GM18868 (cell line): ENCODE results near the gene MPRIP.

Experiments
- ATAC-seq: cut with Tn5 transposase; IDR thresholded peaks from one replicate; pipeline ENCODE4 v1.9.1; 2021; ENCODE audit warnings: mild to moderate bottlenecking, moderate library complexity; ENCODE audit not compliant: unreplicated experiment

MPRIP gene

DNA sequence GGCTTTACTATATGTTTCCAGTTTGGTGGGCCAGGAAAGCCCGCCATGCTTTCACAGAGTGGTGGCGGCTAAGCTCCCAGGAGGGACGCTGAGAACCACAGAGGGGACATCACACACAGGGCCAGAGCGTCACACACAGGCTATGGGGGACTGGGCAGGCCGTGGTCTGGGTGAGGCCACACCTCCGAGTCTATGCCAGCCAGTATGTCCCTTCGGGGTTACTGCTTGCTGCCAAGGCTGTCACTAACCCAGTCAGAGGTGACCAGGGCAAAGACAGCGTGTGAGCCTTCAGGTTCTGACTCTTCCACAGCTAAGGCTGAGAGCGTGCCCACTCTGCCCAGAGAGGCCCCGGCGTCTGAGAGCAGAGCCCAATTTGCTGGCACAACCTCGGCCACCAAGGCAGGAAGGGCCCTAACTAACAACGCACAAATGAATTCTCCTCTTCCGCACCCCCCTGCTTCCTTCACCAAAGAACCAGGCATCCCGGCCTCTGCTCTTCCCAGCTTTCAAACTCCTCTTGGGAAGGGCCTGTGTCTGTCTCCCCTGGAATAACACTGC lies 161.0 kb downstream of the MPRIP start:
- no peak for ATAC-seq

DNA sequence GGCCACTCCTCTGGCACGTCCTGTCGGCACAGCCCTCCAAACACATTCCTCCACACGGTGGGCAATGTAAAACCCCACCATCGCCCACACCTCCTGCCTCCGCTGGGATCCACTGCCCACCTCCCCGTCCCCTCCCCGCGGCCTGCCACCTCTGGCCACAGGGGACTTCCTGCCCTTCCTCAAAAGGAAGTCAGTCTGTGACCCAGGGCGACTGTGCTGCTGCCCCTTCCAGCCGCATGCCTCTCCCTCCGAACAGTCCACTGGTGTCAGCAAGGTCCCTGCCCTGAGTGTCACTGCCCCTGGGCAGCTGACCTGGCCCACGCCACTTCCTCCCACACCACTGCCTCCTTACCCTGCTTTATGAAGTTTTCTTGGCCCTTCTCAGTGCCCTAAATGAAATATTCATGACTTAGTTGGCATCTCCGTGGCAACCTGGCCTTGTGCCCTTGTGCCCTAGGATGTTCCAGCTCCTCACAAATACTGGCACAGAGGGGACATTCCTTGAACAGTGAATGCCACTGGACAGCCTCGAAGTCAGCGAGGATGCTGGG lies 161.9 kb downstream of the MPRIP start:
- ATAC-seq: no peak

DNA sequence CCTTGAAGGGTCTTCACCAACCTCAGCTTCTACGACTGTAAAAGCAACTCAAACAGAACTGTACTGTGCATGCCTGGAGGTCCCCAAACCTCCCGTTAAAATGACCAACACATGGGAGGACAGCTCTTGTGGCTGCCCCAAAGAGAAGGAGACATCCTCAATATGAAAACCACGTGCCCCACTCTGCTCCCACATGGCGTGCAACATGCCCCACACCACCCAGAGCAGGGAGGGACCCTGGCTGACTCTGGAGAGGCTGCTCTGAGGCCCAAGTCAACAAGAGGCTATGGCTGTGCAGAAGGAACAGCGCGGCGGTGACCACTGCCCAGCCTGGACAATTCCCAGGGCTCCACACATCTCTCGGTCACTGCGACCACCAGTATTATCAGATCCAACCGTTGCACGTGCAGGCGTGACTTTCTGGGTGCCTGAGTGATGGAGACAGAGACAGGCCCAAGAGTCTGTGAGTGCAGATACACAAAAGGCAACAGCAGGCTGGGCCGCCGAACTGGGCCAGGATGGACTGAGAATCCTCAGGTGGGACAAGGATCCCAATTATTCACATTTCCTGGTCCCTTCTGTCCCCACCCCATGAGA lies 162.5 kb downstream of the MPRIP start:
- ATAC-seq: no peak

DNA sequence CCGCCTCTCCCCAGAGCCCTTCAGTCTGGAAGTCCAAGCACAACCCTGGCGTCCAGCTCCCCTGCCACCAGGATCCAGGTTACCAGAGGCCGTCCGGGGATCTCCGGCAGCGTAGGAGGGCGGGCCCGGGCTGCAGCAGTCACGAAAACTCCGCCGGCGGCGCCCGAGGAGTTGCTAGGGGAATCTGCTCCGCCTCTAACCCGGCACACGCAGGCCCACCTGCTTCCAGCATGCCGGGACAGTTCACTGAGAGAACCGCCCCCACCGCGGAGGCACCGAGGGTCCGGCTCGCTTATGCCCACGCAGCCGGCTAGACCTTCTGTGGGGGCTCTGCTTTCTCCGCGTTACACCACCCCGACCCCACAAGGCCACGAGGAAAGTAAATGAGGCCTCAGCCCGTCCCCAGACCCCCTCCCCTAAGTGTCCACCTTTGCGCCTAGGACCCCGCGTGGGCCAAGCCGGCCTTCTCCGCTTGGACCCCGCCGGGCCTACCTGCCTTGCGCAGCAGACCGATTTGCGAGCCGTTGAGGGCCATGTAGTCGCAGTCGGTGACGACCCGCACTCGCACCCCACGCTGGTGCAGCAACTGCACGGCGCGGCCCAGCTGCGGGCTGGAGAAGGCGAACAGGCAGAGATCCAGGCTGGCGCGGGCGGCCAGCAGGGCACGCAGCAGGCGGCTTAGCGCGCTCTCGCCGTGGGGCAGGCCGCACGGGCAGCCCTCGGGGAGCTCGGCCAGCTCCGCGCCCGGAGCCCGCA lies 163.3 kb downstream of the MPRIP start:
- peak; percentile 72 for ATAC-seq

DNA sequence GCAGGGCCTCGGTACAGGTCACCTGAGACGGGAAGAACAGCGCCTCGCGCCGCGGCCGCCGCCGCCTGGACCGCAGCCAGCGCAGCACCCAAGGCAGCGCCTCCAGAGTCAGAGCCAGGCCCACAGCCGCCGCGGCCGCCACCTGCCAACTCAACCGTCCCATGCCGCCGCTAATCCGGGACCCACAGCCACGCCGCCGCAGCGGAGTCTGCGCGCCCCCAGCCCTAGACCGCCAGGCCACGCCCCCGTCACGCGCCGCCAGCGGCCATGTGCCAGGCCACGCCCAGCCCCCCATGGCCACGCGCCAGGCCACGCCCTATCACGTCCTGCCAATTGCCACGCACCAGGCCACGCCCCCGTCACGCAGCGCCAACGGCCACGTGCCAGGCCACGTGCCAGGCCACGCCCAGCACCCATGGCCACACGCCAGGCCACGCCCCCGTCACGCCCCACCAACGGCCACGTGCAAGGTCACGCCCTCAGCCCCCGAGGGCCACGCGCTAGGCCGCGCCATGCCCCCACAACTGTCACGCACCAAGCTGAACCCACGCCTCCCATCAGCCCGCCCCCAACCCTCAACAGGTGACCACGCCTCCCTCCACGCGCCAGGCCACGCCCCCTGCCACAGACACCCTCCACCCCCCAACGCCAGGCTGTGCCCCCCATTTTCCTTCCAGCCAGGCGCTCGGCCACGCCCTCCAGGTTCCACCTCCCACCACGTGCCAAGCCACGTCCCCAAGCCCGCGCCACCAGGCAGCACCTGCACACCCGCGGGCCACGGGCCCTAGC lies 164.1 kb downstream of the MPRIP start, which contains the start of gene PLD6:
Gene PLD6 (minus strand): TSS at position 210 of the 789 bp plus-strand sequence. CDS start 47 bp downstream, at position 163.
- peak; percentile 54 for ATAC-seq

DNA sequence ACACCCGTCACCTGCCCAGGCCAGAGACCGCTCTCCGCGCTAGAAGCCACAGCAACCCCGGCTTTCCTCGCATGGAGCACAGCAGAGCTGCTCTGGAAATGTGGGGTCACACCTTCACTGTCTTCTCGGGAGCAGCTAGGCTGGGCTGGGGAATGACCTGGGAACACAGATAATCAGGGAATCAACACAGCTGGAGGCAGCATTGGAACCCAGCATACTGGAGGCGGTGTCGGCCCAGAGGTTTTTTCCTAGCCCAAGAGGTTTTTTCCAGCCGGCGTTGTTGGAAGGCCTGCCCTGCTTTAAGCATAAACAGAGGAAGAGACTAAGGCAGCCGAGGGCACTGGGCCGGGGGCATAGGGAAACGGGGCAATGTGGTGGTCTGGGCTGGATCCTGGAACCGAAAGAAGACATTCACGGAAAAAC lies 164.7 kb downstream of the MPRIP start:
- ATAC-seq: no peak

DNA sequence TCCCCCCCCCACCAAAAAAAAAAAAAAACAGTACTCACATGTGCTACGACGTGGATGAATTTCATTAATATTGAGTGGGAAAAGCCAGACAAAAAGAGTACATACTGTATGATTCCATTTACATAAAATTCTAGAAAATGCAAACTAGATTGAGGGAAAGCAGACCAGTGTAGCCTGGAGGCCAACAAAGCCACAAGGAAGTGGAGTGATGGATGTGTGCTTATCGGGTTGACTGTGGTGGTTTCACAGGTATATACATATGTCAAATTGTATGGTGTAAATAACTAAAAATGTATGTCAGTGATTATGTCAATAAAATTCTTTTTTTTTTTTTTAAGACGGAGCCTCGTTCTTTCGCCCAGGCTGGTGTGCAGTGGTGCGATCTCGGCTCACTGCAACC lies 165.7 kb downstream of the MPRIP start:
- no peak for ATAC-seq

DNA sequence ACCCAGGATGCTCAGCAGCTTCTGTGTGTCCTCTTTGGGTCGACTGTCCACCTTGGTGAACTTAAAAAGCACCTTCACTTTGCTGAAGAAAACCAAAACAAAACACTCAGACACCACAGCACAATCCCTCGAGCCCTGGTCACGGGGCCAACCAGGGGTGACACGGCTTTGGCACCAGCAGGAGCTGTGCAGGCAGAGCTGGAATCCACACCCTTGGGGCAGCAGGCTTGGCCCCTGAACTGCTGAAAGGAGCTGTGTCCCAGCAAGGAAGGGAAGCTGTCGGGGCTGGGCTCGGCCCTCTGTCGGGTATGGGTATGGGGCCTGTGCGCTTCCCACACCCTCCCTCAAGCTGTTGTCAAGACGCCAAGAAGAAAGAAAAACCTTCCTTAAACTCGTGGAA lies 171.5 kb downstream of the MPRIP start:
- ATAC-seq: no peak

DNA sequence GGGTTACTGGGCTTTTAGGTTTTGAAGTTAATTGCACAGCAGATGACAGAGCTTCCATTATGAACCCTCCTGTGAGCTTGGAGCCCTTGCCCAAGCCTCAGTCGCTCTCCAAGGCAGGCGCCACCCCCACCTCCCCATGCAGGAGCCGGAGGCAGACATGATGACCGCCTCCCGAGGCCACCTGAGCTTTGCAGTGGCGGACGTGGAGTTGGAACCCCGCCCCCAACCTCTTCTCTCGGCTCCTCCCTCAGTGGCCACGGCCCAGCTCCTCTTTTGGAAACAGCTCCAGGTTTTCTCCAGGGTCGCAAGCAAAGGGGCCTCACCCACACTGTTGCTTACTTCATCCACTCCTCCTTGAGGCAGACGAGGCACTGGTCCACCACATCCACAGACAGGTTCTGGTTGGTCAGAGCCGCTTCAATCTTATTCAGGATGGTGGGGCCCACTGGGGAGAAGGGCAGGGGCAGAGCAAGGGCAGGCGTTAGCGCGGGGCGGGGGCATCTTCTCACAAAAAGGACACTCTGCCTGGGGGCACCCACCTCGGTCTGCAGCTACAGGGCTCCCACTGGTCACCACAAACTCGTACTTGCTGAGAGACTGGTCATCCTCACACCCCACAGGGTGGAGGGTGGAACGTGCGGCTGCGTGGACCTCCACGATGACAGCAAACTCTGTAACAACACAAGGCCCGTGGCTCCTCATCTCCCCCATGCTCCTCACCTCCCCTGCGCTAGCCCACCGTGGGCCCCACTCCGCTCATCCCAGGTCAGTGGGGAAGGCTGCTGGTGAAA lies 172.6 kb downstream of the MPRIP start:
- ATAC-seq: no peak

DNA sequence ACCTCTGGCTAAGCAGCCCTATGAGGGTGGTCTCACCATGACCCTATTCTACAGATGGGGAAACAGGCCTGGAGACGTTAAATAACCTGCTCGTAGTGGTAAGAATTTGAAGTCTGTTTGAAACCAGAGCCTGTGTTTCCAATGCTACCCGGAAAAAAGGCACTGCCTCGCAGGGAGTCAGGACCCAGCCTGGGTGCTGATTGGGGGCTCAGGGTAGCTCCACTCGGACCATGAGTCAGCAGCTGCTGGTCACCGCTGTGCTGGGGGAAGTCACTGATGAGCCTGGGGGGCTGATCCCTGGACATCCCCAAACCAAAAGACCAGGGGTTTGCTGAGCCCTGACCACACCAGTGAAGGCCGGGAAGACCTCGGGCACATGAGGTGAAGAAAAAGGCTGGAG lies 173.3 kb downstream of the MPRIP start:
- ATAC-seq: no peak

DNA sequence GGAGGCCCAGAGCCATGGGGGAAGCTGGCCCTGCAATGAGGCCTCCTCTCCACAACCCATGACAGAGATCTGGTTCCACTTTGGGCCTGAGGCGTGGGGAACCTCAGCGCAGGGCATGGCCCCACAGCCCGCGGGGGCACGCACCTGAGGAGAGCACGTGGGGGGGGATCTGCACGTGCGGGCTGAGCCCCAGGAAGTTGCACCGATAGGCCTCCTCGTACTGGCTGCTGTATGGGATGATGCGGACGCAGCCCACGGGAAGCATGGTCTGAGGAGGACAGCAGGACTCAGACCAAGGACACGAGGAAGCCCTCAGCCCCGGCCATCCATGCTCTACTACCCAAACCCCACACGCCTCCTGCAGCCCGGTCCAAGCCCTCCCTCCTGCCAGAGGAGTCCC lies 174.0 kb downstream of the MPRIP start:
- ATAC-seq: no peak

DNA sequence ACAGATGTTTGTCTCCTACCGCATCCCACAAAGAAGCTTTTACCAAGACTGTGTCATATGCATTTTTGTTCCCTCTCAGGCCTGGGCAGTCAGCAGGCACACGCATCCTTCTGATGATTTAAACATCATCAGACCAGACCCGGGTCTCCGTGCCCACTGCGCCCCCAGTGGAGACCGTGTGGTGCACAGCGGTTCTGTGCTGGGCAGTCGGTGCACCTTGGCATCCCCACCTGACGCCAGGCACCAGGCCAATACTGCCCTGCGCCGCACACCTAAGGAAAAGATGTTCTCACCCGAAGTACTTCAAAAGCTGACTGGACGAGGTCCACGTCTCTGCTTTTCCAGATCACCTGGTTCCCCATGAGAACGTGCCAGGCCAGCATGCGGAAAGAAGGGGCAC lies 174.5 kb downstream of the MPRIP start:
- ATAC-seq: no peak

DNA sequence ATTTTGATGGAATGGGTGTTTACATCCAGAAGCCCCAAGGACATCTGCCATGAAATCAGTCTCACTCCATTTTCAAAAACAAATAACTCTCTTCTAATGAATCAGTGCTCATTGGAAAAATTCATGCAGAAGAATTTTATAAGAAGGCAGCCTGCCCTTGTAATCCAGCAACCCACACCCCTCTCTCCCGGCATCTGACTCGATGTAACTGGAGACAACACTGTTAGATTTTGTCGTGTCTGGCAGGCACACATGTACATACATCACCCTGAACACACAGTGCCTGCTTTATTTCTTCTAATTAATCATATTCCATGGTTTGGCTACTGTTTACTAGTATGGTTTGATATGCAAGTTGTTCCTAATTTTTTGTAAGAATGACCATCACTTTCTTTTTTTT lies 175.7 kb downstream of the MPRIP start:
- ATAC-seq: no peak

DNA sequence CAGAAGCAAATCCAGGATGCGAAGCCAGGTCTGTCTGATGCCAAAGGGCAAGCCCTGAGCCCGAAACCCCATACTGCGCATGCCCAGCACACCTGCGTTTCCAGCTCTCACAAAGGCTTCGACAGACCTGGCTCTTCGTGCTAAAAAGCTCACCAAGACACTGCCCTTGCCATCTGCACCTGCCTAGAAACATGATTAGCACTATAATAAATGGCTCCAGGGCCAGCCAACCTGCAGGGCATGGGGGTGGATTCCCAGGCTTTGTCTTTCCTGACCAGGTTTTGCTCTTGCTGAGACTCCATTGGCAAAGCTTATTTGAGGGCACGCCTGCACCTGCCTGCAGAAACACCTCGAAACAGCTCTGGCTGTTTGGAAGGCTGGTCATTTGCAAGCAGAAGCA lies 178.3 kb downstream of the MPRIP start:
- ATAC-seq: no peak

DNA sequence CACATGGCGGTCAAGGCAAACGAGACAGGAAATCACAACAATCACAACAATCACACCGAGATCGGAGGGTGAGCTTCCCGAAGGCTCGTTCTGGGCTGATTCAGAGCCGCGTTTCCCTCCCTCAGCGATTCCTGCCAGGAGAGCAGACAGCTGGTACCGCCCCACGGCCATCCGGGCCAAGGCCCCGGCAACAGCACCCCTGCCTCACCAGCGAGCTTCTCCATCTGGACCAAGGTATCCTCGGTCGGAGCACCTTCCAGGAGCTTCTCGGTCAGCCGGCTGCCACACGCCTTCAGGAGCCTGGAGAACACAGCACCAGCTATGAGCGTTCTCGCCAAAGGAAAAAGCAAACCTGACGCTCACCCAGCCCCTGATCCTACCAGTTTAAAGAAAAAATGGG lies 179.1 kb downstream of the MPRIP start:
- ATAC-seq: no peak

DNA sequence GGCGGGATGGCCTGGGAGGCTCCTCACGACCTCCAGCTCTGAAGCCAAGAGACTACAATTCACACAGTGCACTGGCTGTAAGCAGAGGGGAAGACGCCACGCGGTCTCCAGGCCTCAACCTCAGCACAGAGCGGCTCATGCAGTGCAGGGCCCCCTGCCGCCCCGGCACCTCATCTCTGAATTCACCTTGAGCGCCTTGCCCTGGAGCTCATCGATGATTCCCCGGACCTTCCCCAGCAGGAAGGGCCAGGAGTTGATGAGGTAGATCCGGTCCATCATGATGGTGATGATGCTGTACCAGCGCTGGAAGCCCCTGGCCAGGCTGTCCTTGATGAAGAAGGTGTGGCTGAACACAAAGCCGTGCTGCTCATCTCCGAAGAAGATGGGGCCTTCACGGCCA lies 181.5 kb downstream of the MPRIP start:
- ATAC-seq: no peak

DNA sequence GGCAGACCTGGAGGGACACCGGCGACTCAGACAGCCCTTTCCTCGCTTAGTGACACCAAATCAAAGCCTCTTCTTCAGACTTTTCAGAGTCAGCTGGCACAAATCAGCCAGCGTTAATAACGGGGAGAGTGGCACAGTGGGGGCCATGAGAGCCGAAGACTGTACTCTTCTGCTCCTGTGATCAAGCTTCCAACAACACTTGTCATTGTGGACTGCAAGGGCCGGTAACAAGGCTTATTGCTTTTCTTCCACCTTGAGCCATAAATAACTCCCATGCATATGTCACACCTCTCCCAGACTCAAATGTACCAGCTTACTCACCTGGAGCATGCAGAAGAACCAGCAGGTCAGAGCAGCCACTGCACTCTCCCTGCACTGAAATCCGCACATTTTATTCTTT lies 181.9 kb downstream of the MPRIP start:
- no peak for ATAC-seq

DNA sequence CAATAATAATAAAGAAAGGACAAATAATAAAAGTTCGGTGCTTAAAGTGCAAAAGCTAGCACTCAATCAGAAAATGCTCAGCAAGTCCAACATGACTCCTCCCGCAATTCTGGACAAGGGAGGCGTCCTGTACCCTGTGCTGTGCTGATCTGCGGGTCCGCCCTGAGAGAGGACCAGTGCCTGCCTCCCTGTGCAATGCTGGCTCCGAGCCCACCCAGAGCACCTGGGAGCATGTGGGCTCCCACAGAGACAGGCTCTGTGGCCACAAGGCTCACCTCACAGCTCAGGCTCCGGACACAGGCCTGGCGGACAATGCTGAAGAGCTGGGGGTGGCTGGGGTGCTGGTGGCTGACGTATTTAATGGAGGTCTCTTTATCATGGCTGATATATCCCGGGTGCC lies 183.6 kb downstream of the MPRIP start:
- no peak for ATAC-seq

DNA sequence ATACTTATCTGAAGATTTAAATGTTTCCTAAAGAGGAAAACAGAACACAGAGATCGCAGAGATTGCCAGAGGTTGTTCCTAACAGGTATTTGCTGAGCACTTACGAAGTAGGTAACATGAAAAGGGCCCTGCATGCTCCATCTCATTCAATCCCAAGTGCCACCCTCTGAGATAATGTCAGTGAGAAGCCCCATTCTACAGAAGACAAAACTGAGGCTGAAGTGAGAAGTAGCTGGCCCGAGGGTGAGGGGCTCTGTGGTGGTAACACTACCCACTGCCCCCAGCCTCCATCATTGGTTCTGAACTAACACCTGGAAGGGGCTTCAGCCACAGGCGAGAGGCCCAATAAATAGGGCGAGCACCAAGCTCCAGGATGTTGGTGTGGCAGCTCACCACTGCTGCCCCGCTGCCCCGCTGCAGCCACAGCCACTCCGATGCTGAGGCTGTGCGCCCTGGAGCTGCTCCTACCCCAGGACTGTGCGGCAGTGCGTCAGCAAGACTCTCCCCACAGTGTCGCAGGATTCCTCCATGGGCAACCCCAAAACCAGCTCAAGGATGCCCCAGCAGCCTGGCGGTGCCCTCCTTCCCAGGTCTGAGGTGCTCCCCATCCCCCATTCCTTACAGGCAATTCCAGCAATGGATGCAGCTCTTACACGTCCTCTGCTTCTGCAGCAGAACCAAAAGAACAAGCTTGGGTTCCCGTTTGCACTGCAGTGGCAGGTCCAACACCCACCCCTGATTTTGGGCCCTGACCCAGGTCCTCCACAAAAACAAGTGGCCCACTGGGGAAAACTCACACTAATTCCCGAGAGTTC lies 184.4 kb downstream of the MPRIP start:
- no peak for ATAC-seq
